Measurements from ENCODE around the gene SEMA5A. TPM values are rescaled to one million over a fixed set of nuclear protein-coding genes. Genes with fewer than 3 reads are reported as not detected.
A peak's percentile ranks its signal among the peaks of the same experiment; 100 is the strongest.

SEMA5A gene
- total RNA-seq, 1 donor from 2014 or later = 13.8 TPM

DNA sequence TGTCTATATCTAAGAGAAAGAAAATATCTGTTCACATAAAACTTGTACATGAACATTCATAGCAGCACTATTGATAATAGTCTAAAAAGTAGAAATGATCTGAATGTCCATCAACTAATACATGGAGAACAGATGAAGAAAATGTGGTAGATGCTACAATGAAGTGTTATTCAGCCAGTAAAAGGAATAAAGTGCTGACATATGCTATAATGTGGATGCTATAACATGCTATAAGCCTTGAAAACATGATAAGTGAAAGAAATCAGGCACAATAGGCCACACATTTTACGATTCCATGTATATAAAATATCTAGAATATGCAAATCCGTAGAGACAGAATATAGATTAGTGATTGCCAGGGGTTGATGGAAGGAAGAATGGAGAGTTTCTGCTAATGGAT is 146.8 kb downstream of the SEMA5A start:
- H3K9ac ChIP-seq (ENCODE audit: low read length) = no peak overlapping the region
- H3K27ac ChIP-seq (ENCODE audit: low read depth, low read length) = no peak overlapping the region
- H3K9me3 ChIP-seq (ENCODE audit: insufficient read depth, low read depth, low read length) = no peaks in the 10 kb centered on the region
- FAIRE-seq (no peak), DNase-seq (ENCODE audit: low read depth) (no peak)
- H3K4me3 ChIP-seq (ENCODE audit: insufficient read depth, low read depth, low read length) = no peak overlapping the region
- peaks cover 1% of the 10 kb centered on the region for H3K27me3 Mint-ChIP-seq (ENCODE audit: low read depth, unreplicated experiment)
- peaks cover 3% of the 10 kb centered on the region for H3K36me3 Mint-ChIP-seq (ENCODE audit: low read depth, unreplicated experiment)
- no peak for TF ChIP-seq CTCF (IDR thresholded peaks at IDR 0.05; ENCODE audit: insufficient read depth, low read depth, low read length)
- H3K36me3 ChIP-seq (ENCODE audit: insufficient read depth, low read length) = no peaks in the 10 kb centered on the region
- no peaks in the 10 kb centered on the region for H4K20me1 ChIP-seq (ENCODE audit: insufficient read depth, low read length)
- H3K4me3 Mint-ChIP-seq (ENCODE audit: unreplicated experiment) = no peak overlapping the region
- no peak overlapping the region for H2AFZ ChIP-seq (ENCODE audit: low read depth, low read length)
- H3K4me2 ChIP-seq (ENCODE audit: low read length) = no peak overlapping the region
- no peaks in the 10 kb centered on the region for H3K4me1 Mint-ChIP-seq (ENCODE audit: low read depth, unreplicated experiment)
- H3K27ac Mint-ChIP-seq (ENCODE audit: unreplicated experiment) = no peak overlapping the region
- no peaks in the 10 kb centered on the region for H3K4me1 ChIP-seq (ENCODE audit: insufficient read depth, low read length)
- no peaks in the 10 kb centered on the region for H3K9me3 Mint-ChIP-seq (ENCODE audit: unreplicated experiment)
- H3K27me3 ChIP-seq (ENCODE audit: insufficient read depth, low read length) = no peaks in the 10 kb centered on the region
- H3K79me2 ChIP-seq (ENCODE audit: insufficient read depth, low read length) = no peaks in the 10 kb centered on the region

DNA sequence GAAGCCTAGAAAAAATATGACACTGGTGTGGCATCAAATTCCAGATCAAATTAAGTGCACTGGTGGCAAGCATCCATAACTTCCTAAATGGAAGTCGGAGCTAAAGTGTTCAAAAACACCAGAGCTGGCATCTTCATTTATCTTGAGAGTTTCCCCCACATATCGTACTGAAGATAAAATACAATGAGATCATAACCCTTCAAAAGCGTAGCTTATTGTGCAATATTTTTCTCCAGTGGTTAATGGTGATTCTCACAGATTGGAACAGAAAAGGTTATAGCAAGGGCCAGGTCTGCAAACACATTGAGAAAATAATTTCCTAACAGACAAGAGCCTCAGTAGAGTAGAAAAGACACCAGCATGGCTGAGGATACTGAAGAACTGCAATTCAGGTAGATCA is 147.6 kb downstream of the SEMA5A start:
- no peak overlapping the region for H3K27ac Mint-ChIP-seq (ENCODE audit: unreplicated experiment)
- Histone ChIP-seq H2AFZ (ENCODE audit: low read depth, low read length) (no peak overlapping the region), H4K20me1 (ENCODE audit: insufficient read depth, low read length) (no peaks in the 10 kb centered on the region), H3K9me3 (ENCODE audit: insufficient read depth, low read depth, low read length) (no peaks in the 10 kb centered on the region), H3K4me3 (ENCODE audit: insufficient read depth, low read depth, low read length) (no peak overlapping the region), H3K79me2 (ENCODE audit: insufficient read depth, low read length) (no peaks in the 10 kb centered on the region), H3K9ac (ENCODE audit: low read length) (no peak overlapping the region), H3K36me3 (ENCODE audit: insufficient read depth, low read length) (no peaks in the 10 kb centered on the region), H3K4me1 (ENCODE audit: insufficient read depth, low read length) (no peaks in the 10 kb centered on the region), H3K27ac (ENCODE audit: low read depth, low read length) (no peak overlapping the region), H3K4me2 (ENCODE audit: low read length) (no peak overlapping the region), H3K27me3 (ENCODE audit: insufficient read depth, low read length) (no peaks in the 10 kb centered on the region)
- H3K36me3 Mint-ChIP-seq (ENCODE audit: low read depth, unreplicated experiment) = peaks cover 3% of the 10 kb centered on the region
- no peak for TF ChIP-seq CTCF (IDR thresholded peaks at IDR 0.05; ENCODE audit: insufficient read depth, low read depth, low read length)
- TF ChIP-seq EZH2 (IDR thresholded peaks at IDR 0.05; ENCODE audit: insufficient read depth, low read length) = no peak
- no peak for FAIRE-seq
- H3K4me3 Mint-ChIP-seq (ENCODE audit: unreplicated experiment) = no peak overlapping the region
- no peaks in the 10 kb centered on the region for H3K9me3 Mint-ChIP-seq (ENCODE audit: unreplicated experiment)
- H3K4me1 Mint-ChIP-seq (ENCODE audit: low read depth, unreplicated experiment) = no peaks in the 10 kb centered on the region
- peak; percentile 33 for DNase-seq (ENCODE audit: low read depth)
- H3K27me3 Mint-ChIP-seq (ENCODE audit: low read depth, unreplicated experiment) = peaks cover 1% of the 10 kb centered on the region

- Histone ChIP-seq H3K27me3 (ENCODE audit: insufficient read depth, low read length) (no peaks in the 10 kb centered on the region), H3K4me2 (ENCODE audit: low read length) (no peak overlapping the region), H2AFZ (ENCODE audit: low read depth, low read length) (no peak overlapping the region), H3K9ac (ENCODE audit: low read length) (no peak overlapping the region), H3K9me3 (ENCODE audit: insufficient read depth, low read depth, low read length) (no peaks in the 10 kb centered on the region), H3K79me2 (ENCODE audit: insufficient read depth, low read length) (no peaks in the 10 kb centered on the region), H3K36me3 (ENCODE audit: insufficient read depth, low read length) (no peaks in the 10 kb centered on the region), H3K4me1 (ENCODE audit: insufficient read depth, low read length) (no peaks in the 10 kb centered on the region), H3K27ac (ENCODE audit: low read depth, low read length) (no peak overlapping the region), H4K20me1 (ENCODE audit: insufficient read depth, low read length) (no peaks in the 10 kb centered on the region), H3K4me3 (ENCODE audit: insufficient read depth, low read depth, low read length) (no peak overlapping the region)
- no peaks in the 10 kb centered on the region for H3K4me1 Mint-ChIP-seq (ENCODE audit: low read depth, unreplicated experiment)
- peaks cover 2% of the 10 kb centered on the region for H3K36me3 Mint-ChIP-seq (ENCODE audit: low read depth, unreplicated experiment)
- no peak overlapping the region for H3K27ac Mint-ChIP-seq (ENCODE audit: unreplicated experiment)
- H3K9me3 Mint-ChIP-seq (ENCODE audit: unreplicated experiment) = no peaks in the 10 kb centered on the region
- no peaks in the 10 kb centered on the region for H3K27me3 Mint-ChIP-seq (ENCODE audit: low read depth, unreplicated experiment)
- no peak overlapping the region for H3K4me3 Mint-ChIP-seq (ENCODE audit: unreplicated experiment)
- TF ChIP-seq CTCF (IDR thresholded peaks at IDR 0.05; ENCODE audit: insufficient read depth, low read depth, low read length) (no peak), EZH2 (IDR thresholded peaks at IDR 0.05; ENCODE audit: insufficient read depth, low read length) (no peak)
- DNase-seq (ENCODE audit: low read depth) (no peak), FAIRE-seq (no peak)
Observed at GRCh38 chr5:9396285-9396770, 149.5 kb downstream of the SEMA5A start.

Data from astrocyte (in vitro differentiated cells and primary cell).